GM06990 (cell line): ENCODE data around the gene ANKRD18B.

Experiments used
- DNase-seq: peaks from one replicate; pipeline ENCODE4 v3.0.0-alpha.2; 2011; ENCODE audit not compliant: insufficient read length; ENCODE audit errors: extremely low read depth
- H3K27me3 ChIP-seq: replicated peaks from 2 replicates; pipeline ENCODE4 v1.6.0; 2011; ENCODE audit warnings: low read length; ENCODE audit not compliant: control insufficient read depth, insufficient read depth
- H3K36me3 ChIP-seq: 2 replicates; pipeline ENCODE4 v1.5.1; 2011; ENCODE audit warnings: low read length; ENCODE audit not compliant: control insufficient read depth, insufficient read depth
- H3K4me3 ChIP-seq: replicated peaks from 2 replicates; pipeline ENCODE4 v1.5.1; 2011; ENCODE audit warnings: low read depth, mild to moderate bottlenecking, control low read depth, low read length
- CTCF ChIP-seq: IDR thresholded peaks from 2 replicates; pipeline ENCODE4 v1.5.1; 2011; ENCODE audit warnings: low read length, control low read depth, mild to moderate bottlenecking, inconsistent platforms; ENCODE audit not compliant: insufficient read depth, poor library complexity, severe bottlenecking

ANKRD18B gene

GRCh38 chr9:33620738-33621439 lies 96.8 kb downstream of the ANKRD18B start:
- H3K4me3 ChIP-seq: no peak overlapping the region
- H3K27me3 ChIP-seq: no peaks in the 10 kb centered on the region; the same call in 1 of the 2 replicates
- TF ChIP-seq CTCF: no peak
- no peak for DNase-seq
- no peaks in the 10 kb centered on the region for H3K36me3 ChIP-seq
